ENCODE data around the gene CGAS. TPM values are rescaled to one million over a fixed set of nuclear protein-coding genes. Genes with fewer than 3 reads are reported as not detected.

CGAS gene
- total and polyA plus RNA-seq, 2 of the 13 experiments (the other 11 are each of a cell fraction or from before 2014, with no cell fraction given): 0.03 to 0.07 TPM

DNA sequence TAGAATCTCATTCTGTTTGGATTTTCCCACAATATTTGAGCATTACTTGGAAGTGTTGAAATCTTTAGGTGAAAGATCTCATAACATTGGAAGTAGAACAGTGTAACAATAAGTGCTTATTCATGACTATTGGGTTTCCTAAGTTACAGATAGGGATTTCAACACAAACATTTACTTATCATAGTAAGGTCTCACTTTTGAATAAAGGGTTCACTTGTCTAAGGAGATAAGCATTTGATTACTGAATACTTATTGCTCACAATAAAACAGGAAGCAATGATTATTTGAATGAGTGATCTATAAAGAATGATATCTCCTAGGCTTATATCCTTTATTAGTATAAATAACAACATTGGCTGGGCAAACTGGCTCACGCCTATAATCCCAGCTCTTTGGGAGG is 42.7 kb downstream of the CGAS start:
- H3K9me3 ChIP-seq (ENCODE audit: low read length): no peaks in the 10 kb centered on the region
- no peak overlapping the region for H3K4me3 ChIP-seq (replicated peaks in 1 of 3; ENCODE audit: insufficient read depth in 1 of 3, low read depth in 2 of 3, low read length in 3 of 3)
- no peak overlapping the region for H3K4me2 ChIP-seq (ENCODE audit: low read depth, low read length)
- WGBS (ENCODE audit: low lambda C conversion rate): 0% methylated on average over 1 of the region's 1 CpG
- DNase-seq (ENCODE audit: low spot score) (peak; percentile 46), FAIRE-seq (no peak), ATAC-seq (no peak; the same call in 2 of the 3 replicates)
- peaks cover 9% of the 10 kb centered on the region; the same call in 1 of the 2 replicates for H3K4me1 ChIP-seq (ENCODE audit: insufficient read depth, low read length)
- intact Hi-C loops (cut with micrococcal nuclease; ENCODE audit: unreplicated experiment): no loop called here
- no peaks in the 10 kb centered on the region for H4K20me1 ChIP-seq (ENCODE audit: insufficient read depth, low read length)
- H3K36me3 ChIP-seq (replicated peaks in 1 of 2; ENCODE audit: control insufficient read depth in 1 of 2, insufficient read depth in 2 of 2, low read length in 2 of 2): no peaks in the 10 kb centered on the region
- no peak overlapping the region for H3K27ac ChIP-seq (ENCODE audit: extremely low read length, insufficient read depth, low read length)
- ChIA-PET CTCF (ENCODE audit: low intra/inter-chr PET ratio, low total read pairs) (no interaction called here), POLR2A (no interaction called here)
- no TSS peak for BruUV-seq (replicated peaks)
- no peaks in the 10 kb centered on the region for H3K79me2 ChIP-seq (ENCODE audit: insufficient read depth, low read length)
- H3K27me3 ChIP-seq (ENCODE audit: control insufficient read depth in 1 of 2, insufficient read depth in 2 of 2, low read length in 2 of 2): no peaks in the 10 kb centered on the region
- H2AFZ ChIP-seq (ENCODE audit: low read length): no peak overlapping the region
- no peak overlapping the region for H3K9ac ChIP-seq (ENCODE audit: insufficient read depth, low read depth, low read length)
- TF ChIP-seq MAFK (conservative IDR thresholded peaks at IDR 0.05 in 1 of 2, IDR thresholded peaks at IDR 0.05 in 1 of 2; ENCODE audit: low read length in 2 of 2) (peak in 1 of 2 experiments; percentile 19; a peak in 1 of 4 replicates), FOSL1 (CRISPR knock-in tag; IDR thresholded peaks at IDR 0.05; ENCODE audit: borderline replicate concordance) (no peak), SOX13 (IDR thresholded peaks at IDR 0.05) (no peak), SOX13 (CRISPR knock-in tag; conservative IDR thresholded peaks at IDR 0.05 in 1 of 2, IDR thresholded peaks at IDR 0.05 in 1 of 2) (0 out of 4 replicates have a peak, but pooled peaks of 1 of the 2 experiments have one; percentile 22)
- TF ChIP-seq, protein P1, sequence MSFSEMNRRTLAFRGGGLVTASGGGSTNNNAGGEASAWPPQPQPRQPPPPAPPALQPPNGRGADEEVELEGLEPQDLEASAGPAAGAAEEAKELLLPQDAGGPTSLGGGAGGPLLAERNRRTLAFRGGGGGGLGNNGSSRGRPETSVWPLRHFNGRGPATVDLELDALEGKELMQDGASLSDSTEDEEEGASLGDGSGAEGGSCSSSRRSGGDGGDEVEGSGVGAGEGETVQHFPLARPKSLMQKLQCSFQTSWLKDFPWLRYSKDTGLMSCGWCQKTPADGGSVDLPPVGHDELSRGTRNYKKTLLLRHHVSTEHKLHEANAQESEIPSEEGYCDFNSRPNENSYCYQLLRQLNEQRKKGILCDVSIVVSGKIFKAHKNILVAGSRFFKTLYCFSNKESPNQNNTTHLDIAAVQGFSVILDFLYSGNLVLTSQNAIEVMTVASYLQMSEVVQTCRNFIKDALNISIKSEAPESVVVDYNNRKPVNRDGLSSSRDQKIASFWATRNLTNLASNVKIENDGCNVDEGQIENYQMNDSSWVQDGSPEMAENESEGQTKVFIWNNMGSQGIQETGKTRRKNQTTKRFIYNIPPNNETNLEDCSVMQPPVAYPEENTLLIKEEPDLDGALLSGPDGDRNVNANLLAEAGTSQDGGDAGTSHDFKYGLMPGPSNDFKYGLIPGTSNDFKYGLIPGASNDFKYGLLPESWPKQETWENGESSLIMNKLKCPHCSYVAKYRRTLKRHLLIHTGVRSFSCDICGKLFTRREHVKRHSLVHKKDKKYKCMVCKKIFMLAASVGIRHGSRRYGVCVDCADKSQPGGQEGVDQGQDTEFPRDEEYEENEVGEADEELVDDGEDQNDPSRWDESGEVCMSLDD (CRISPR knock-in tag; IDR thresholded peaks at IDR 0.05; ENCODE audit: borderline replicate concordance): no peak
- in situ Hi-C loops (cut with HindIII; ENCODE audit: extremely low pct_ligation_motif_present, low pct_unique_long_range_greater_than_20kb): no loop called here

DNA sequence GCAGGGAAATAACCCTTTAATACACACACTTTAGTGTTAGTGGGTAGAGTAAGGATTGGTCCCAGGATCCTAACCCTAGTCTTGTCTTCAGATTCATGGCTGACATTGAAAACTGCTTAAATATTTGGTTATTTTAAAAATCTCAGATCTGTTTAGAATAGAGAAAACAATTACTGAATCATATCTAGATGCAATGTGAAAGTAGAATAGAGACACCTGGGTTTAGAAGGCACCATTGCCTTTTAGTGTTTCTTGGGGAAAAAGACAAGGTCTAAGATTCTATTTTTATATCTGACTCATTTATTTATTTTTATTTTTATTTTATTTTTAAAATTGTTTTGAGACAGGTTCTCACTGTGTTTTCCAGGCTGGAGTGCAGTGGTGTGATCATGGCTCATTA is 51.4 kb downstream of the CGAS start:
- POLR2A ChIA-PET: no interaction called here
- Histone ChIP-seq H3K36me3 (replicated peaks in 1 of 2; ENCODE audit: control insufficient read depth in 1 of 2, insufficient read depth in 2 of 2, low read length in 2 of 2) (no peaks in the 10 kb centered on the region), H2AFZ (ENCODE audit: low read length) (no peak overlapping the region), H3K9ac (ENCODE audit: insufficient read depth, low read depth, low read length) (no peak overlapping the region), H3K4me3 (replicated peaks in 1 of 3; ENCODE audit: insufficient read depth in 1 of 3, low read depth in 2 of 3, low read length in 3 of 3) (no peak overlapping the region), H3K4me1 (ENCODE audit: insufficient read depth, low read length) (no peaks in the 10 kb centered on the region), H3K4me2 (ENCODE audit: low read depth, low read length) (no peak overlapping the region), H3K9me3 (ENCODE audit: low read length) (no peaks in the 10 kb centered on the region), H4K20me1 (ENCODE audit: insufficient read depth, low read length) (no peaks in the 10 kb centered on the region), H3K79me2 (ENCODE audit: insufficient read depth, low read length) (no peaks in the 10 kb centered on the region), H3K27ac (ENCODE audit: extremely low read length, insufficient read depth, low read length) (no peak overlapping the region), H3K27me3 (ENCODE audit: control insufficient read depth in 1 of 2, insufficient read depth in 2 of 2, low read length in 2 of 2) (no peaks in the 10 kb centered on the region)
- no peak for DNase-seq (ENCODE audit: low spot score)
- CTCF ChIA-PET (ENCODE audit: low intra/inter-chr PET ratio, low total read pairs): no interaction called here
- FAIRE-seq: no peak
- intact Hi-C loops (cut with micrococcal nuclease; ENCODE audit: unreplicated experiment): no loop called here
- no TSS peak for BruUV-seq (replicated peaks)
- in situ Hi-C loops (cut with HindIII; ENCODE audit: extremely low pct_ligation_motif_present, low pct_unique_long_range_greater_than_20kb): no loop called here
- ATAC-seq: no peak
- TF ChIP-seq HDAC2 (CRISPR knock-in tag; IDR thresholded peaks at IDR 0.05): no peak
- TF ChIP-seq ZNF720 (CRISPR knock-in tag; IDR thresholded peaks at IDR 0.05): no peak
- no peak for TF ChIP-seq GTF3A (CRISPR knock-in tag; conservative IDR thresholded peaks at IDR 0.05)
- no peak for TF ChIP-seq RAD21 (CRISPR knock-in tag; IDR thresholded peaks at IDR 0.05)
- TF ChIP-seq, protein P2, sequence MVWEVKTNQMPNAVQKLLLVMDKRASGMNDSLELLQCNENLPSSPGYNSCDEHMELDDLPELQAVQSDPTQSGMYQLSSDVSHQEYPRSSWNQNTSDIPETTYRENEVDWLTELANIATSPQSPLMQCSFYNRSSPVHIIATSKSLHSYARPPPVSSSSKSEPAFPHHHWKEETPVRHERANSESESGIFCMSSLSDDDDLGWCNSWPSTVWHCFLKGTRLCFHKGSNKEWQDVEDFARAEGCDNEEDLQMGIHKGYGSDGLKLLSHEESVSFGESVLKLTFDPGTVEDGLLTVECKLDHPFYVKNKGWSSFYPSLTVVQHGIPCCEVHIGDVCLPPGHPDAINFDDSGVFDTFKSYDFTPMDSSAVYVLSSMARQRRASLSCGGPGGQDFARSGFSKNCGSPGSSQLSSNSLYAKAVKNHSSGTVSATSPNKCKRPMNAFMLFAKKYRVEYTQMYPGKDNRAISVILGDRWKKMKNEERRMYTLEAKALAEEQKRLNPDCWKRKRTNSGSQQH (CRISPR knock-in tag; IDR thresholded peaks at IDR 0.05; ENCODE audit: low read depth): no peak
- TF ChIP-seq, protein P3, sequence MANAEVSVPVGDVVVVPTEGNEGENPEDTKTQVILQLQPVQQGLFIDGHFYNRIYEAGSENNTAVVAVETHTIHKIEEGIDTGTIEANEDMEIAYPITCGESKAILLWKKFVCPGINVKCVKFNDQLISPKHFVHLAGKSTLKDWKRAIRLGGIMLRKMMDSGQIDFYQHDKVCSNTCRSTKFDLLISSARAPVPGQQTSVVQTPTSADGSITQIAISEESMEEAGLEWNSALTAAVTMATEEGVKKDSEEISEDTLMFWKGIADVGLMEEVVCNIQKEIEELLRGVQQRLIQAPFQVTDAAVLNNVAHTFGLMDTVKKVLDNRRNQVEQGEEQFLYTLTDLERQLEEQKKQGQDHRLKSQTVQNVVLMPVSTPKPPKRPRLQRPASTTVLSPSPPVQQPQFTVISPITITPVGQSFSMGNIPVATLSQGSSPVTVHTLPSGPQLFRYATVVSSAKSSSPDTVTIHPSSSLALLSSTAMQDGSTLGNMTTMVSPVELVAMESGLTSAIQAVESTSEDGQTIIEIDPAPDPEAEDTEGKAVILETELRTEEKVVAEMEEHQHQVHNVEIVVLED (CRISPR knock-in tag; IDR thresholded peaks at IDR 0.05; ENCODE audit: borderline replicate concordance): no peak
- TF ChIP-seq KMT2B (CRISPR knock-in tag; IDR thresholded peaks at IDR 0.05): no peak
